HepG2 (cell line): ENCODE data around the gene NSMF. TPM values are rescaled to one million over a fixed set of nuclear protein-coding genes. Genes with fewer than 3 reads are reported as not detected.

Experiments used
- ATAC-seq: fragments of 200-7000 bp; cut with Tn5 transposase; 3 replicates; pipeline ENCODE4 v1.9.1; 2020; ENCODE audit warnings: mild to moderate bottlenecking, moderate library complexity
- BruUV-seq: library from RNA; stranded (reverse); fragments of 400-500 nt; replicated peaks from 2 replicates; lab custom pipeline; 2021; lab: Mats Ljungman, UMichigan
- CTCF ChIA-PET: fragments of 300-600 bp; formaldehyde crosslinking; extraction: SDS; loops from one replicate; lab custom pipeline; 2021; ENCODE audit warnings: low total read pairs, inconsistent platforms, low intra/inter-chr PET ratio; lab: Yijun Ruan, JAX
- POLR2A ChIA-PET: fragments of 350-600 bp; sonication (Branson Sonifier 250); formaldehyde crosslinking; loops from one replicate; lab custom pipeline; 2020; ENCODE audit warnings: antibody characterized with exemption, inconsistent platforms; lab: Yijun Ruan, JAX
- DNase-seq: peaks from one replicate; pipeline ENCODE4 v3.0.0-alpha.2; 2015; ENCODE audit warnings: low spot score
- FAIRE-seq: peaks from 3 replicates; lab custom pipeline; 2011; peaks lifted over from hg19 to GRCh38; lab: Jason Lieb, UNC
- H2AFZ ChIP-seq: one replicate; pipeline ENCODE4 v1.6.1; 2011; ENCODE audit warnings: low read length, inconsistent platforms
- H3K27ac ChIP-seq: fragments of 300-600 bp; 3 replicates; pipeline ENCODE4 v1.8.0; 2011; ENCODE audit warnings: mixed run types, mild to moderate bottlenecking, mixed read lengths, low read length, inconsistent platforms; ENCODE audit not compliant: insufficient read depth; ENCODE audit errors: extremely low read length
- H3K27me3 ChIP-seq, 2 experiments: fragments of 200-600 bp in 1 of 2; 2 replicates in 1 of 2; 3 replicates in 1 of 2; pipeline versions ENCODE4 v1.6.0 to v1.8.0; 2011; ENCODE audit warnings: low read length in 2 of 2, mild to moderate bottlenecking in 2 of 2, moderate library complexity in 2 of 2, inconsistent platforms in 1 of 2; ENCODE audit not compliant: insufficient read depth in 2 of 2, control insufficient read depth in 1 of 2
- H3K36me3 ChIP-seq, 2 experiments: fragments of 200-600 bp in 1 of 2; replicated peaks in 1 of 2; 2 replicates in 1 of 2; 3 replicates in 1 of 2; pipeline versions ENCODE4 v1.5.1 to v1.8.0; 2011; ENCODE audit warnings: low read length in 2 of 2, inconsistent platforms in 1 of 2; ENCODE audit not compliant: insufficient read depth in 2 of 2, control insufficient read depth in 1 of 2
- H3K4me1 ChIP-seq: 2 replicates; pipeline ENCODE4 v1.5.1; 2012; ENCODE audit warnings: low read length, inconsistent platforms; ENCODE audit not compliant: insufficient read depth
- H3K4me2 ChIP-seq: 2 replicates; pipeline ENCODE4 v1.6.0; 2011; ENCODE audit warnings: low read depth, low read length, inconsistent platforms
- H3K4me3 ChIP-seq, 3 experiments: fragments of 200-600 bp in 1 of 3; sonication (generic), shearing (Covaris generic) in 1 of 3; replicated peaks in 1 of 3; 2 replicates each; pipeline ENCODE4 v1.5.1; 2011 to 2016; ENCODE audit warnings: low read length in 3 of 3, inconsistent platforms in 2 of 3, low read depth in 2 of 3, mild to moderate bottlenecking in 2 of 3, control low read depth in 1 of 3, mixed read lengths in 1 of 3; ENCODE audit not compliant: insufficient read depth in 1 of 3
- H3K79me2 ChIP-seq: one replicate; pipeline ENCODE4 v1.6.1; 2011; ENCODE audit warnings: low read length, inconsistent platforms; ENCODE audit not compliant: insufficient read depth
- H3K9ac ChIP-seq: 2 replicates; pipeline ENCODE4 v1.6.0; 2011; ENCODE audit warnings: mild to moderate bottlenecking, low read depth, low read length, inconsistent platforms; ENCODE audit not compliant: insufficient read depth
- H3K9me3 ChIP-seq: 2 replicates; pipeline ENCODE4 v1.5.1; 2012; ENCODE audit warnings: mild to moderate bottlenecking, low read length
- H4K20me1 ChIP-seq: 2 replicates; pipeline ENCODE4 v1.6.0; 2011; ENCODE audit warnings: inconsistent platforms, mild to moderate bottlenecking, low read length, moderate library complexity; ENCODE audit not compliant: insufficient read depth
- ELF3 ChIP-seq: IDR thresholded peaks from 2 replicates; pipeline ENCODE4 v1.6.1; 2016; ENCODE audit warnings: missing genetic modification reagents, missing compliant biosample characterization
- JUN ChIP-seq: sonication (generic); formaldehyde crosslinking; IDR thresholded peaks from 2 replicates; pipeline ENCODE4 v1.4.0; 2020; ENCODE audit warnings: mild to moderate bottlenecking, missing genetic modification reagents
- NFIB ChIP-seq: sonication (generic); formaldehyde crosslinking; IDR thresholded peaks from 2 replicates; pipeline ENCODE4 v1.9.0; 2021; ENCODE audit warnings: missing genetic modification reagents, mild to moderate bottlenecking, borderline replicate concordance
- SIX4 ChIP-seq: sonication (generic); formaldehyde crosslinking; IDR thresholded peaks from 2 replicates; pipeline ENCODE4 v1.4.0; 2020; ENCODE audit warnings: missing genetic modification reagents
- TRIM24 ChIP-seq: sonication (generic); formaldehyde crosslinking; IDR thresholded peaks from 2 replicates; pipeline ENCODE4 v1.8.0; 2022; ENCODE audit warnings: mild to moderate bottlenecking, missing genetic modification reagents
- ZNF20 ChIP-seq: sonication (generic); formaldehyde crosslinking; IDR thresholded peaks from 2 replicates; pipeline ENCODE4 v1.4.0; 2020; ENCODE audit warnings: mild to moderate bottlenecking, moderate library complexity, missing genetic modification reagents
- WGBS: methylation state at CpG from one replicate; pipeline ENCODE4 v1.1.6; 2017; ENCODE audit warnings: low lambda C conversion rate; 5-methylcytosine and 5-hydroxymethylcytosine counted together
- in situ Hi-C: cut with HindIII; loops from 2 replicates; pipeline ENCODE4 v1.10.0; 2017; ENCODE audit warnings: low pct_unique_long_range_greater_than_20kb; ENCODE audit not compliant: extremely low pct_ligation_motif_present
- intact Hi-C: fragments of 100-400 bp; cut with micrococcal nuclease; formaldehyde crosslinking; loops from one replicate; pipeline ENCODE4 v1.10.0; 2022; ENCODE audit not compliant: unreplicated experiment
- polyA plus RNA-seq, 8 experiments: library from polyadenylated mRNA; depleted of rRNA in 3 of 8; stranded (reverse) in 7 of 8; unstranded in 1 of 8; fragments of >200 nt; fragmentation: Illumina TruSeq in 4 of 8; extraction: Trizol in 4 of 8; gene quantifications; 2 replicates each; pipeline versions ENCODE4 v1.2.1 to v1.2.3, GENCODE V29; 2011 to 2016; ENCODE audit warnings: low read depth in 4 of 8, missing spikeins in 1 of 8, mixed read lengths in 1 of 8; ENCODE audit not compliant: insufficient read depth in 1 of 8
- total RNA-seq, 5 experiments: library from RNA; depleted of rRNA; stranded (reverse); fragments of >200 nt; fragmentation: Illumina TruSeq; extraction: Trizol; gene quantifications; 2 replicates each; pipeline ENCODE4 v1.2.3, GENCODE V29; 2016; ENCODE audit warnings: low read depth in 1 of 5
- TF ChIP-seq, protein P1 (sequence below): sonication (generic); formaldehyde crosslinking; IDR thresholded peaks from 2 replicates; pipeline ENCODE4 v1.8.0; 2022; ENCODE audit warnings: missing genetic modification reagents, mild to moderate bottlenecking, borderline replicate concordance
- TF ChIP-seq, protein P2 (sequence below): IDR thresholded peaks from 2 replicates; pipeline ENCODE4 v1.6.1; 2016; ENCODE audit warnings: missing biosample characterization, missing genetic modification reagents, low read depth

Gene NSMF
- total and polyA plus RNA-seq, 2 of the 13 experiments (the other 11 are each of a cell fraction or from before 2014, with no cell fraction given): 44.3 to 183 TPM

DNA sequence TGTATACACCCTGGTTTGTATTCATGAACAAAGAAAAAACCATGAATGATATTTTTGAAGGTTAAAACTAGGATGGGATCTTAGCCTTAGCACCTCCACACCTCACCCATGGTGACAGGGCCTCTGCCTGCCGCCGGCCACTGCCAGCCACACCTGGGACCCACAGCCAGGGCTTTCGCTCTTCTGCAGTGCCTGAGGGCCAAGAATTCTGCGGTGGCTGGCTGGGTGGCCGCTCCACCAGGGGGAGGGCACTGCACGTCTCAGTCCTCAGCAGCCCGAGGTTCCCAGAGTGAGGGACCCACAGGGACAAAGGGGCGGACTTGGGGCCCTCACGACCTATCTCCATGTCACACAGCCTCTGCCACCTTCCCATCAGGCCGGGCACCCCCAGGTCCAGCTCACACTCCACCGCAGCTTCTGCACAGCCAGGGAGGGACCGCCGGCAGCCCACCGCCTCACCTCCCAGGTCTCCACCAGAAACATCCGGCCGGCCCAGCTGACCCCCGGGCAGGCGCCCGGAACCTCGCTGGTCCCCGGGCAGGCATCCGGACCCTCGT lies 43.0 kb downstream of the NSMF start:
- no peak overlapping the region for H3K4me3 ChIP-seq
- H2AFZ ChIP-seq: no peak overlapping the region
- CTCF ChIA-PET: no interaction called here
- H3K27me3 ChIP-seq: no peaks in the 10 kb centered on the region
- no peaks in the 10 kb centered on the region for H3K36me3 ChIP-seq
- 99% methylated on average over 8 of the region's 23 CpGs for WGBS
- H3K79me2 ChIP-seq: peaks cover 2% of the 10 kb centered on the region
- ATAC-seq: no peak
- in situ Hi-C loops: no loop called here
- POLR2A ChIA-PET: no interaction called here
- H3K4me2 ChIP-seq: no peak overlapping the region
- FAIRE-seq: no peak
- intact Hi-C loops: no loop called here
- H4K20me1 ChIP-seq: no peaks in the 10 kb centered on the region
- no peak for TF ChIP-seq SIX4 (CRISPR knock-in tag)
- TF ChIP-seq ELF3 (CRISPR knock-in tag): no peak
- TF ChIP-seq ZNF20 (CRISPR knock-in tag): no peak
- TF ChIP-seq, protein P1, sequence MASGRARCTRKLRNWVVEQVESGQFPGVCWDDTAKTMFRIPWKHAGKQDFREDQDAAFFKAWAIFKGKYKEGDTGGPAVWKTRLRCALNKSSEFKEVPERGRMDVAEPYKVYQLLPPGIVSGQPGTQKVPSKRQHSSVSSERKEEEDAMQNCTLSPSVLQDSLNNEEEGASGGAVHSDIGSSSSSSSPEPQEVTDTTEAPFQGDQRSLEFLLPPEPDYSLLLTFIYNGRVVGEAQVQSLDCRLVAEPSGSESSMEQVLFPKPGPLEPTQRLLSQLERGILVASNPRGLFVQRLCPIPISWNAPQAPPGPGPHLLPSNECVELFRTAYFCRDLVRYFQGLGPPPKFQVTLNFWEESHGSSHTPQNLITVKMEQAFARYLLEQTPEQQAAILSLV (CRISPR knock-in tag): no peak
- TF ChIP-seq NFIB (CRISPR knock-in tag): no peak
- TF ChIP-seq JUN (CRISPR knock-in tag): no peak
- TF ChIP-seq, protein P2, sequence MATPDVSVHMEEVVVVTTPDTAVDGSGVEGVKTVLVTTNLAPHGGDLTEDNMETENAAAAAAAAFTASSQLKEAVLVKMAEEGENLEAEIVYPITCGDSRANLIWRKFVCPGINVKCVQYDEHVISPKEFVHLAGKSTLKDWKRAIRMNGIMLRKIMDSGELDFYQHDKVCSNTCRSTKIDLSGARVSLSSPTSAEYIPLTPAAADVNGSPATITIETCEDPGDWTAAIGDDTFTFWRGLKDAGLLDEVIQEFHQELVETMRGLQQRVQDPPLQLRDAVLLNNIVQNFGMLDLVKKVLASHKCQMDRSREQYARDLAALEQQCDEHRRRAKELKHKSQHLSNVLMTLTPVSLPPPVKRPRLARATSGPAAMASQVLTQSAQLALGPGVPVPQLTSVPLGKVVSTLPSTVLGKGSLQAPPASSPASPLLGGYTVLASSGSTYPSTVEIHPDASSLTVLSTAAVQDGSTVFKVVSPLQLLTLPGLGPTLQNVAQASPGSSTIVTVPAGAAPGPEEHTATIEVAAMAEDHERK (CRISPR knock-in tag): no peak
- no peak for TF ChIP-seq TRIM24
- no peak for DNase-seq
- no peak overlapping the region for H3K27ac ChIP-seq
- BruUV-seq: no TSS peak
- no peak overlapping the region for H3K9ac ChIP-seq
- no peaks in the 10 kb centered on the region for H3K9me3 ChIP-seq
- 0 out of 2 replicates have a peak, but pooled peaks cover 5% of the 10 kb centered on the region for H3K4me1 ChIP-seq
